Astrocyte of the spinal cord (primary cell): ENCODE results near the gene GALNT18.

Source experiments
- DNase-seq: peaks from one replicate; pipeline ENCODE4 v3.0.0; 2011; ENCODE audit warnings: low read depth, low spot score
- H3K4me3 ChIP-seq: 2 replicates; pipeline ENCODE4 v1.5.1; 2011; ENCODE audit warnings: low read depth, mild to moderate bottlenecking, low read length, moderate library complexity
- in situ Hi-C: cut with HindIII; loops from 2 replicates; pipeline ENCODE4 v1.10.0; 2017; ENCODE audit warnings: low sequenced_read_pairs
- TF ChIP-seq, protein P1 (sequence below): IDR thresholded peaks from 2 replicates; pipeline ENCODE4 v1.5.1; 2012; ENCODE audit warnings: low read depth, mild to moderate bottlenecking, low read length, inconsistent platforms

Gene GALNT18

DNA sequence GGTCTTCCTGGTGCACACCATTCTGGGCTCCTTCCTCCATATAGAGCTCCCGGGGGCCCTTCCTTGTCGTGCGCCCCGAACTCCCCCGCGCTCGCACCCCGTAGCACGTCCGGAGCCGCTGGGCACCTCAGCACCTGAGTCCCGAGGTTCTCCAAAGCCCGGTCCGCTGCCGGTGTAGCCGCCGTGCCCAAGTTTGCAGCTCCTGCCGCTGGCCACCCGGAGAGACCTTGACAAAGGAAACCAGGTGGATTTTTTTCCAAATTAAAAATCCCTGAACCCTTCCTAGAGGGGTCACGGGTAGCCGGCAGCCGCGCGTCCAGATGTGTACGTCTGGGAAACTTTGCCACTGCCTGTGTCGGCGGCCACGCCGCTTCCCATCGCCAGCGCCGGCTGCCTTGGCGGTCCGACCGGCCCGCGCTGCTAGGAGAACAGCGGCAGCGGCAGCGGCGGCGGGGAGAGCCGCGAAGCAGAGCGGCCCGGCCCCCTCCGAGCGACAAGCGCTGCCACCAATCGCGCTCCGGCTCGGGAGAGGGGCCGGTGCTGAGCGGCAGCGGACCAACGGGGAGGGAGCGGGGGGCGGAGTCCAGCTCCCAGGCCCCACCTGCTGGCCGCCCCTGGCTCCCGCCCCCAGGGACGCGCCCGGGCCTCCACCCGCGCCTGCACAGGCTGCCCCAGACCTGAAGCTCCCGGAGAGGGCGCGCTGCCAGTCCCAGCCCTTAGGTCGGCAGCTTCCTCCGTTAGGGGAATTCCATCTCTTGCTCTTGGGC lies at the start of gene GALNT18:
GALNT18 (minus strand) TSS at position 433 of the 767 bp plus-strand sequence.
- TF ChIP-seq, protein P1, sequence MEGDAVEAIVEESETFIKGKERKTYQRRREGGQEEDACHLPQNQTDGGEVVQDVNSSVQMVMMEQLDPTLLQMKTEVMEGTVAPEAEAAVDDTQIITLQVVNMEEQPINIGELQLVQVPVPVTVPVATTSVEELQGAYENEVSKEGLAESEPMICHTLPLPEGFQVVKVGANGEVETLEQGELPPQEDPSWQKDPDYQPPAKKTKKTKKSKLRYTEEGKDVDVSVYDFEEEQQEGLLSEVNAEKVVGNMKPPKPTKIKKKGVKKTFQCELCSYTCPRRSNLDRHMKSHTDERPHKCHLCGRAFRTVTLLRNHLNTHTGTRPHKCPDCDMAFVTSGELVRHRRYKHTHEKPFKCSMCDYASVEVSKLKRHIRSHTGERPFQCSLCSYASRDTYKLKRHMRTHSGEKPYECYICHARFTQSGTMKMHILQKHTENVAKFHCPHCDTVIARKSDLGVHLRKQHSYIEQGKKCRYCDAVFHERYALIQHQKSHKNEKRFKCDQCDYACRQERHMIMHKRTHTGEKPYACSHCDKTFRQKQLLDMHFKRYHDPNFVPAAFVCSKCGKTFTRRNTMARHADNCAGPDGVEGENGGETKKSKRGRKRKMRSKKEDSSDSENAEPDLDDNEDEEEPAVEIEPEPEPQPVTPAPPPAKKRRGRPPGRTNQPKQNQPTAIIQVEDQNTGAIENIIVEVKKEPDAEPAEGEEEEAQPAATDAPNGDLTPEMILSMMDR = peak; percentile 34
- H3K4me3 ChIP-seq = peak within 1 kb of the TSS; percentile 43

DNA sequence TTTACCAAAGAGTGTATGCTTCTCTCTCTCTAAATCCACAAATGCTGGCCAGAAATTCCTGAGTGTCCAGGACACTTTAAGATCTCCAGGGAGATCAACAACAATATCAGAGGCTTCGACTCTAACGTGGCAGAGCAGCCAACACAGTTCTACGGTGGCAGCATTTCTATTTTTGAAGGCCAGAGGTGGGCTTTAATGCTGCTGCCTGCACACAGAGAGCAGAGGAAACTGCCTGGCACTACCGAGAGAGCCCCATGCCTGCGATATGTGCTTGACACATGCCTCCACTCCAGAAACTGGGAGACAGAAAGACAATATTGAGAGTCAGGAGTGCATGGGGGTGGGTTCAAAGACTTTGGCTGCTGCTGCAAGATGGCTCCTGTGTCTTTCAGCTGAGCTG lies 48.8 kb upstream of the GALNT18 start:
- H3K4me3 ChIP-seq = no peak overlapping the region
- DNase-seq = no peak
- TF ChIP-seq, protein P1 = no peak
- in situ Hi-C loops = no loop called here

More for the DNA sequence above, at the start of gene GALNT18:
- in situ Hi-C loops = no loop called here
- DNase-seq = peak; percentile 88

DNA sequence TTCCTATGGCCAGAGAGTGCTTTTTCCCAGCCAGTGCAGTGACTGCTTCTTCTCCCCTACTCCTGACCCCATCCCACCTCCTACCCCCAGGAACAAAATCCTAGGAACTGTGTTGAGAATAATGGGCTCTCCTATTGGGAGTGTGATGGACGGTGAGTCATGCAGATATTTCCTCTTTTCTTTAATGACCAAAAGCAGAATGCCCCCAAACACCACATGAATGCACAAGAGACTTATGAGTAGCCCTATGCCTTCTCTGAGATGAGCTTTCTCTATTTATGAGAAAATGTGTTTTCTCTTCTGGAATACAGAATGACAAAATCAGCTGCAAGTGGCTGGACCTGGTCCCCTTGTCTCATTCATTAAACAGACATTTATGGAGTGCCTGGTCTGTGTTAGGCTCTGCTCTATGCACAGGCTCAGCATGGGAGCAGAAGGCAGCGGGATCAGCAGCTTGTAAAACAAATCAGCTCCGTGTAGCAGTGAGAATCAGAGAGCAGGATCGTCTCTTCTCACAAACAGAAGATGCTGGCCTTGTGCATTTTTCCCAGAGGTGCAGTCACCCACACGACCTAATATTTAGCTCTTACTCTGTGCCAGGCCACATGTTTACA lies 47.5 kb upstream of the GALNT18 start:
- H3K4me3 ChIP-seq = no peak overlapping the region
- DNase-seq = no peak
- in situ Hi-C loops = no loop called here
- TF ChIP-seq, protein P1 = no peak

DNA sequence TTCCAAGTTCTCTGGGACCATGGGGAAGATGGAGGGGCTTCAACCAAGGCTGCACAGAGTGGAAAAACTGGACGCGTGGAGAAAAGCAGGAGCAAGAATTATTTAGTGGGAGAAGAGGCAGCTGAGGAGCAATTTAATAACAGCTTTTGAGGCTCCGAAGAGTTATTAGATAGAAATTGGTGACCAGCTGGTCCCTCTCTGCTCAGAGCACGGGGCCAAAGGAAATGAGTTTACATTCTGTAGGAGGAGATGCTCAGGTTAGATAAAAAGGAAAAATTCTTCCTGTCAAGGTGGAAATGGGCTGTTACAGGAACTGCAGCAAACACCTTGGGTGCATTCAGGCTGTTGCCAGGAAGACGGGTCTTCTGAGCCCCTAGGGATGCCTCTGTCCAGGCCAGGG lies 47.0 kb upstream of the GALNT18 start:
- in situ Hi-C loops = no loop called here
- TF ChIP-seq, protein P1 = no peak
- no peak for DNase-seq
- no peak overlapping the region for H3K4me3 ChIP-seq

DNA sequence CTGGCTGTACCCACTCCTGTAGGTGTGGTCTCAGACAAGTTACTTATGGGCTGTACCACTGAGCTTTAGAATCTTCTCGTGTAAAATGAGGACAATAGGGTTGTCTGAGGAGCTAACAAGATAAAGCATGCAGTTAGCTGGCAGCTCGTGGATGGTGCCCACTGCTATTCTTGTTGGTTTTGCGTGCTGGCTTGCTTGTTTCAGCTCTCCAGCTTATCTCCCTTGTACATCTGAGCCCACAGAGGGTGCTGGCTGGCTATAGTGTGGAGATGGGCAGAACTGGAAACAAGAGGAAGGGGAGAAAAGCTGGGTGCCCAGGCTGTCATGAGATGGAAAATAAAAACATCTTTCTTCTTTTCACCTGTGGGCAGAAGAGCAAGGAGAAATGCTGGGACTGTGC lies 46.5 kb upstream of the GALNT18 start:
- in situ Hi-C loops = no loop called here
- no peak for DNase-seq
- no peak overlapping the region for H3K4me3 ChIP-seq
- TF ChIP-seq, protein P1 = no peak

DNA sequence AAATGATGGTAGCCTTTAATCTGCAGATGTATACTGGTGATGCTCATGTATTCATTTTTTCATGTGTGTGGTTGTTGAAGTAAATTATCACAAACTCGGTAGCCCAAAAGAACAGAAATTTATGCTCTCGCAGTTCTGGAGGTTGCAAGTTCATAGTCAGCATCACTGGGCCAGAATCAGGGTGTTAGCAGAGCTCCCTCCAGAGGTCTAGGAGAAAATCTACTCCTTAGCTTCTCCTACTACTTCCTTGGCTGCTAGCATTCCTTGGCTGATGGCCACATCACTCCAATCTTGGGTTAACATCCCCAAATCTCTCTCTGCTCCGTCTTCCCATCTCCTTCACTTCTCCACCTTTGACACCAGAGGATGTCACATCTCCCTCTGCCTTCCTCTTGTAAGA lies 45.3 kb upstream of the GALNT18 start:
- DNase-seq = no peak
- TF ChIP-seq, protein P1 = no peak
- no peak overlapping the region for H3K4me3 ChIP-seq
- in situ Hi-C loops = no loop called here
